CD4-positive, alpha-beta T cell (primary cell): ENCODE data around the gene IBTK. TPM values are rescaled to one million over a fixed set of nuclear protein-coding genes. Genes with fewer than 3 reads are reported as not detected.

Source experiments
- ATAC-seq: fragments of 200-7000 bp; cut with Tn5 transposase; one replicate; pipeline ENCODE4 v1.10.0; 2022; ENCODE audit warnings: mild to moderate bottlenecking; ENCODE audit not compliant: poor library complexity
- CTCF ChIA-PET: fragments of 350-600 bp; sonication (Branson Sonifier 250); formaldehyde crosslinking; loops from one replicate; lab custom pipeline; 2021; ENCODE audit warnings: antibody characterized with exemption, inconsistent platforms; lab: Charles Lee
- POLR2A ChIA-PET: fragments of 350-600 bp; sonication (Branson Sonifier 250); formaldehyde crosslinking; loops from one replicate; lab custom pipeline; 2021; ENCODE audit warnings: antibody characterized with exemption, inconsistent platforms; lab: Charles Lee
- DNase-seq, 14 experiments: peaks; one replicate each; pipeline ENCODE4 v3.0.0-alpha.2; 2013 to 2020; ENCODE audit warnings: mixed read lengths in 2 of 14
- H3K27ac ChIP-seq, 2 donors: one replicate each; pipeline versions ENCODE4 v1.5.1 to v1.7.0; 2013; ENCODE audit warnings: low read length in 2 of 2, low read depth in 1 of 2, mild to moderate bottlenecking in 1 of 2
- H3K27me3 ChIP-seq, 2 experiments: 1 replicate in 1 of 2; 2 replicates in 1 of 2; pipeline versions ENCODE4 v1.6.1 to v1.7.0; 2013; ENCODE audit warnings: low read length in 2 of 2, control low read depth in 1 of 2, mild to moderate bottlenecking in 1 of 2, moderate library complexity in 1 of 2; ENCODE audit not compliant: insufficient read depth in 2 of 2, control insufficient read depth in 1 of 2
- H3K36me3 ChIP-seq: one replicate; pipeline ENCODE4 v1.6.1; 2013; ENCODE audit warnings: low read length, control low read depth; ENCODE audit not compliant: insufficient read depth
- H3K4me1 ChIP-seq: one replicate; pipeline ENCODE4 v1.6.1; 2013; ENCODE audit warnings: low read length, control low read depth; ENCODE audit not compliant: insufficient read depth
- H3K4me3 ChIP-seq: one replicate; pipeline ENCODE4 v1.5.1; 2013; ENCODE audit warnings: mild to moderate bottlenecking, low read length, moderate library complexity
- H3K9me3 ChIP-seq, 2 experiments: 1 replicate in 1 of 2; 2 replicates in 1 of 2; pipeline versions ENCODE4 v1.6.1 to v1.7.0; 2013; ENCODE audit warnings: low read length in 2 of 2, mild to moderate bottlenecking in 2 of 2, control low read depth in 1 of 2, moderate library complexity in 1 of 2; ENCODE audit not compliant: control insufficient read depth in 1 of 2, insufficient read depth in 1 of 2
- H3K27ac Mint-ChIP-seq: one replicate; pipeline ENCODE4 v1.8.0; 2020; ENCODE audit warnings: mixed read lengths
- H3K27me3 Mint-ChIP-seq: one replicate; pipeline ENCODE4 v1.8.0; 2021; ENCODE audit warnings: mixed read lengths
- H3K36me3 Mint-ChIP-seq: one replicate; pipeline ENCODE4 v1.8.0; 2021; ENCODE audit warnings: low read depth, mixed read lengths
- H3K4me1 Mint-ChIP-seq: one replicate; pipeline ENCODE4 v1.8.0; 2021; ENCODE audit warnings: low read depth, mixed read lengths
- H3K4me3 Mint-ChIP-seq: one replicate; pipeline ENCODE4 v1.8.0; 2020; ENCODE audit warnings: mild to moderate bottlenecking, mixed read lengths
- H3K9me3 Mint-ChIP-seq: one replicate; pipeline ENCODE4 v1.8.0; 2020; ENCODE audit warnings: mixed read lengths
- CTCF ChIP-seq: fragments of 200-600 bp; IDR thresholded peaks from one replicate; pipeline ENCODE4 v1.8.0; 2022; ENCODE audit warnings: antibody characterized with exemption, mild to moderate bottlenecking
- intact Hi-C, 2 experiments: fragments of 100-400 bp; cut with DNase I in 1 of 2; cut with micrococcal nuclease in 1 of 2; formaldehyde crosslinking; loops; one replicate each; pipeline versions ENCODE4 v1.15.1 to v1.9.0; 2023 to 2025; cut with DNase I, micrococcal nuclease
- total RNA-seq, 174 experiments: library from RNA in 2 of 174; stranded (reverse) in 2 of 174; gene quantifications; one replicate each; pipeline ENCODE4 v1.2.3 and lab custom pipeline; 2021 to 2026

The IBTK gene
- total RNA-seq, 2 experiments from 2014 or later, result 11.0 to 11.2 TPM

- TF ChIP-seq CTCF, result no peak
- peaks cover 32% of the 10 kb centered on the region for H3K36me3 ChIP-seq
- H3K27me3 ChIP-seq, result no peaks in the 10 kb centered on the region
- H3K4me3 ChIP-seq, result no peak overlapping the region
- peaks cover 83% of the 10 kb centered on the region for H3K36me3 Mint-ChIP-seq
- POLR2A ChIA-PET, result no interaction called here
- H3K27ac ChIP-seq, result no peak overlapping the region
- no peaks in the 10 kb centered on the region for H3K27me3 Mint-ChIP-seq
- no peaks in the 10 kb centered on the region for H3K4me1 ChIP-seq
- H3K4me3 Mint-ChIP-seq, result no peak overlapping the region
- CTCF ChIA-PET, result no interaction called here
- ATAC-seq (no peak), DNase-seq (no peak)
- H3K27ac Mint-ChIP-seq, result no peak overlapping the region
- H3K4me1 Mint-ChIP-seq, result peaks cover 8% of the 10 kb centered on the region
- intact Hi-C loops, result no loop called here
- H3K9me3 ChIP-seq, result no peaks in the 10 kb centered on the region
- H3K9me3 Mint-ChIP-seq, result no peaks in the 10 kb centered on the region
Observed at GRCh38 chr6:82208913-82209312, 38.6 kb downstream of the IBTK start.

GRCh38 chr6:82205930-82206392 lies 41.6 kb downstream of the IBTK start:
- POLR2A ChIA-PET, result interaction anchor here (0.6 kb wide), 1 partner anchor 12 kb away, joined by 4 read pairs; no protein-coding TSS in a partner anchor
- Histone ChIP-seq H3K36me3 (peaks cover 47% of the 10 kb centered on the region), H3K9me3 (no peaks in the 10 kb centered on the region), H3K4me1 (no peaks in the 10 kb centered on the region), H3K4me3 (no peak overlapping the region), H3K27ac (no peak overlapping the region), H3K27me3 (no peaks in the 10 kb centered on the region)
- no peak for TF ChIP-seq CTCF
- Mint-ChIP-seq H3K4me1 (peaks cover 8% of the 10 kb centered on the region), H3K27me3 (no peaks in the 10 kb centered on the region), H3K36me3 (peaks cover 80% of the 10 kb centered on the region), H3K9me3 (no peaks in the 10 kb centered on the region), H3K4me3 (no peak overlapping the region), H3K27ac (no peak overlapping the region)
- ATAC-seq (no peak), DNase-seq (no peak)
- intact Hi-C loops, result no loop called here
- CTCF ChIA-PET, result no interaction called here

- no peak overlapping the region for H3K4me3 ChIP-seq
- no peaks in the 10 kb centered on the region for H3K27me3 ChIP-seq
- H3K36me3 ChIP-seq, result peaks cover 41% of the 10 kb centered on the region
- DNase-seq (no peak), ATAC-seq (no peak)
- Mint-ChIP-seq H3K9me3 (no peaks in the 10 kb centered on the region), H3K4me3 (no peak overlapping the region), H3K36me3 (peaks cover 82% of the 10 kb centered on the region), H3K27me3 (no peaks in the 10 kb centered on the region), H3K27ac (no peak overlapping the region), H3K4me1 (peaks cover 8% of the 10 kb centered on the region)
- TF ChIP-seq CTCF, result no peak
- CTCF ChIA-PET, result no interaction called here
- H3K4me1 ChIP-seq, result no peaks in the 10 kb centered on the region
- intact Hi-C loops, result no loop called here
- POLR2A ChIA-PET, result no interaction called here
- no peak overlapping the region for H3K27ac ChIP-seq
- no peaks in the 10 kb centered on the region for H3K9me3 ChIP-seq
Observed at GRCh38 chr6:82204020-82204419, 43.5 kb downstream of the IBTK start.
